Hippocampal formation (tissue), 2 donors: Measurements from ENCODE around the gene SPECC1.
"Not testable (repeated sequence)": the region's sequence is repeated elsewhere in the genome, so short reads cannot be mapped to it uniquely, and the experiment has no call there.

Source experiments
- DNase-seq, 2 donors: peaks; one replicate each; lab custom pipeline; 2025; lab: John Stamatoyannopoulos, UW

Gene SPECC1

GRCh38 chr17:20009302-20010098, at the start of gene SPECC1:
TSS of gene SPECC1 (plus strand) at chr17:20009359. CDS start at chr17:20096652, 87,293 bp downstream.
- peak in 1 of 2 donors; percentile 82 for DNase-seq

GRCh38 chr17:19962954-19963353, 46.2 kb upstream of the SPECC1 start:
- not testable (repeated sequence) for DNase-seq

- DNase-seq = no peak
These were observed 36.0 kb upstream of the SPECC1 start for GRCh38 chr17:19973156-19973555.

GRCh38 chr17:19975601-19976000, 33.6 kb upstream of the SPECC1 start:
- no peak for DNase-seq

- DNase-seq = peak; percentile 82 to 90
These were observed 31.6 kb upstream of the SPECC1 start, which contains the start of gene AKAP10 for GRCh38 chr17:19977293-19978208. TSS of gene AKAP10 (minus strand) at chr17:19977828. CDS start at chr17:19977679, 149 bp downstream.

- peak in 1 of 2 donors; percentile 56 for DNase-seq
These were observed 30.9 kb upstream of the SPECC1 start for GRCh38 chr17:19978209-19978802.

GRCh38 chr17:19978805-19979211, 30.4 kb upstream of the SPECC1 start:
- DNase-seq = no peak

GRCh38 chr17:19979917-19980770, 29.0 kb upstream of the SPECC1 start:
- peak in 1 of 2 donors; percentile 3 for DNase-seq

GRCh38 chr17:19986941-19987861, 22.0 kb upstream of the SPECC1 start:
- DNase-seq = no peak

GRCh38 chr17:19987897-19988296, 21.3 kb upstream of the SPECC1 start:
- no peak for DNase-seq

- no peak for DNase-seq
These were observed 17.8 kb upstream of the SPECC1 start for GRCh38 chr17:19991252-19991885.

- peak; percentile 85 to 94 for DNase-seq
These were observed 16.1 kb upstream of the SPECC1 start for GRCh38 chr17:19992803-19993713.

- no peak for DNase-seq
These were observed 13.1 kb upstream of the SPECC1 start for GRCh38 chr17:19996086-19996485.

- no peak for DNase-seq
These were observed 12.7 kb upstream of the SPECC1 start for GRCh38 chr17:19996502-19996901.

- peak in 1 of 2 donors; percentile 64 for DNase-seq
These were observed 712 bp upstream of the SPECC1 start for GRCh38 chr17:20008242-20009051.

GRCh38 chr17:20009052-20009301, 182 bp upstream of the SPECC1 start:
- peak in 1 of 2 donors; percentile 58 for DNase-seq

GRCh38 chr17:20010099-20010863, 1.1 kb downstream of the SPECC1 start:
- peak; percentile 52 to 83 for DNase-seq
